ENCODE results near the gene ATP11A. TPM values are rescaled to one million over a fixed set of nuclear protein-coding genes. Genes with fewer than 3 reads are reported as not detected.
A peak's percentile ranks its signal among the peaks of the same experiment; 100 is the strongest.

ATP11A gene
- total and polyA plus RNA-seq, 8 donors: 9.3 to 51.0 (median 30.5) TPM

DNA sequence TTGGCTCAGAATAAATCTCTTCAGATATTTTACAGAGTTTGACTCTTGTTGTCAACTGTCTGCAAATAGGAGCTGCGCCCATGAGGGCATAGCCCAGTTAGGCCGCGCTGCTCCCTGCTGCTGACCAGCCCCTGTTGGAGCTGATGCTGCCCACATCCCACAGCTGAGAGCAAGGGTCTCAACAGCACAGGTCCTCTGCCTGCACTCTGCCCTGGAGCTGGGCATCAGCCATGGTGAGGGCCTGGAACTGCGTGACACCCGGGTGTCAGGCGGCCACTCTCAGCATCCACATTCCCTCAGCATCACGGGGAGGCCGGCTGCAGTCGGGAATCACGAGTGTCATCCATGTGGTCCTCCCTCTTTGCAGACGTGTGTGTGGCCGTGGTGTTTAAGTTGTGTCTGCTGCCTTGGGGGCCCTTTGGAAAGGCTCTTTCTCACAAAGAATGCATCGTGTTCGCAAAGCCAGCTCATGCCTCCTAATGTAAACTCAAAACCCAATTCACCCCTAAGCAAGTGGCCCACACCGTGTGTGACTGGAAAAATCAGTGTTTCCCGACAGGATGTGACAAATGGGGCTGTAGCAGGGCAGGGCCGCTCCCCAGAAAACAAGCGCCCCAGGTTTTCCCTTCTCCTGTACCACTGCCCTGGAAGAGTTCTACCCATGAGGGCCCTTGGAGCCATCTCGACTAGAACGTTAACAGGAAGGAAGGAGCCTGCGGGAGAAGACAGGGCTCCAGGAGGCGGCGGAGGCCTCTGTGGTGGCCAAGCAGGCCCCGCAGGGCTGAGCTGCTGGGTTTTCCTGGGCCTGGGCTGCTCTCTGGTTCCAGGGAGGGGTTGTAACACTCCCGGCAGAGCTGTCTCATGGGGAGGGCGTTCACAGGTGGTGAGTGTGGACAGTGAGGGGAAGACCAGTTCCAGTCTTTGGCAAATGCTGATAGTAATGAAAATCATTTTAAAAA lies 20.3 kb downstream of the ATP11A start:
- Histone ChIP-seq H3K27ac (no peak overlapping the region), H3K27me3 (no peaks in the 10 kb centered on the region), H3K4me1 (peaks cover 7 to 12% (median 9%) of the 10 kb centered on the region in 3 donors), H3K36me3 (no peaks in the 10 kb centered on the region), H3K4me3 (no peak overlapping the region), H3K9me3 (no peaks in the 10 kb centered on the region)
- intact Hi-C loops (cut with DNase I): no loop called here
- WGBS, 2 donors: 90 to 92% methylated on average over 26 of the region's 26 CpGs
- FAIRE-seq (no peak), DNase-seq (no peak), ATAC-seq (no peak)
- TF ChIP-seq, protein P1, sequence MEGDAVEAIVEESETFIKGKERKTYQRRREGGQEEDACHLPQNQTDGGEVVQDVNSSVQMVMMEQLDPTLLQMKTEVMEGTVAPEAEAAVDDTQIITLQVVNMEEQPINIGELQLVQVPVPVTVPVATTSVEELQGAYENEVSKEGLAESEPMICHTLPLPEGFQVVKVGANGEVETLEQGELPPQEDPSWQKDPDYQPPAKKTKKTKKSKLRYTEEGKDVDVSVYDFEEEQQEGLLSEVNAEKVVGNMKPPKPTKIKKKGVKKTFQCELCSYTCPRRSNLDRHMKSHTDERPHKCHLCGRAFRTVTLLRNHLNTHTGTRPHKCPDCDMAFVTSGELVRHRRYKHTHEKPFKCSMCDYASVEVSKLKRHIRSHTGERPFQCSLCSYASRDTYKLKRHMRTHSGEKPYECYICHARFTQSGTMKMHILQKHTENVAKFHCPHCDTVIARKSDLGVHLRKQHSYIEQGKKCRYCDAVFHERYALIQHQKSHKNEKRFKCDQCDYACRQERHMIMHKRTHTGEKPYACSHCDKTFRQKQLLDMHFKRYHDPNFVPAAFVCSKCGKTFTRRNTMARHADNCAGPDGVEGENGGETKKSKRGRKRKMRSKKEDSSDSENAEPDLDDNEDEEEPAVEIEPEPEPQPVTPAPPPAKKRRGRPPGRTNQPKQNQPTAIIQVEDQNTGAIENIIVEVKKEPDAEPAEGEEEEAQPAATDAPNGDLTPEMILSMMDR (IDR thresholded peaks at IDR 0.05): no peak

DNA sequence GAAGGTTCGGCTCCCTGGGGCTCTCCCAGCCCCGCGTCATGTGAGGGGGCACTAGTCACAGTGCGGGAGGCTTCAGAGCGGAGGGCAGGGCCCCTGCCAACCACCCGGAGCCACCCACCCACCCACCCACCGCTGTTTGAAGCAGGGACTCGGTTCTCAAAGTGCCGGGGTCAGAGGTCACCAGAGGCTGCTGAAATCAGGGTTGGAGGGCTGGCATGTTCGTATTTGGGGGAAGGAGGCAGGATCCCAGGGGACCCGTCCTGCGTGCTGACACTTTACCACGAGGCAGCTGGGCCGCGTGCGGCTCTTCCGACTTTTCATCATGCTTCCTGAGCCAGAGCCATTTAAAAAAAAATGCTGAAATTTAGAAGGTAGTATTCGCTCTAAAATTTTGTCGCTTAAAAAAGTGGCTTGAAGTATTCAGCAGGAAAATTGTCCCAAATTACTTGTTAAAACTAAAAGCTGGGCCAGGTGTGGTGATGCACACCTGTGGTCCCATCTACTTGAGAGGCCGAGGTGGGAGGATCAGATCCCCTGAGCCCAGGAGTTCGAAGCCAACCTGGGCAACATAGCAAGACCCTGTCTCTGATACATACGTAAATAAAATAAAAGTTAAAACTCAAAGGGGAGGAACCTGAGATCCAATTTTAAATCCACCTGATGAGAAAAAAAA lies 21.2 kb downstream of the ATP11A start:
- Histone ChIP-seq H3K36me3 (no peaks in the 10 kb centered on the region), H3K9me3 (no peaks in the 10 kb centered on the region), H3K27me3 (no peaks in the 10 kb centered on the region), H3K4me1 (peaks cover 7 to 12% (median 9%) of the 10 kb centered on the region in 3 donors), H3K27ac (peak overlapping the region; percentile 29 to 56 (median 44)), H3K4me3 (no peak overlapping the region)
- WGBS, 2 donors: 85 to 86% methylated on average over 22 of the region's 22 CpGs
- intact Hi-C loops (cut with DNase I): no loop called here
- no peak for DNase-seq
- no peak for ATAC-seq
- TF ChIP-seq, protein P1 (IDR thresholded peaks at IDR 0.05): no peak
- FAIRE-seq: no peak

DNA sequence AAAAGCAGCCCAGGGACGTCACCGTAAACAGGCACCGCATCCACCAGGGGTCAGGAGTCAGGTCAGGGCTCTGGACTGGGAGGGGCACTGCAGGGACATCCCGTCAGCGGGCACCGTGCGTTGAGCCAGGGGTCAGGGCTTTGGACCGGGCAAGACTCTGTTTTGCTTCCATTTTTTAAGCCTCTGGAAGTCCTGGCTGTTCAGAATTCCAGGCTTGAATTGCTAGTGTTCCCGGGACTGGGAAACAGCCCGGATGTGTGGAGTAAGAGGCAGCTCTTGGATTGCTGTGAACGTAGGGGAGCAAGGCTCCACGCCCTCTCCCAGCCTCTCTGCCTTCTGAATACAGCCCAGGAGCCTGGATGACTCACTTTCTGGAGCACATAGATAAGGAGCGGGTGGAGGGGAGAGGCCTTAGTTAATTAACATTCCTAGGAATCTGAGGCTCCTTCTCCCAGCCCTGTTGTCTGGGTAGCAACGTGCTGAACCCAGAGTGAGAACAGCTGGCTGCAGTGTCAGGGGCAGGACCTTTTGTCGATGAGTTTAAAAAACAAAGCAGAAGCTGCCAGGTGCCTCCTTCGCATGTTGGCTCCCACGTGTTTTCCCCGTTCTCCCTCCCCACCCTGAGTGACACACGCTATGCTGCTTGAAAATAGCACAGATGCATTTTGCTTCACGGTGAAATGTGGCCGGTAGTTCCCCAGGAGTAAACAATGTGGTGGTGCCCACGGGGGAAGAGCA lies 21.9 kb downstream of the ATP11A start:
- Histone ChIP-seq H3K4me3 (no peak overlapping the region), H3K27me3 (no peaks in the 10 kb centered on the region), H3K36me3 (no peaks in the 10 kb centered on the region), H3K27ac (peak overlapping the region; percentile 29 to 56 (median 44)), H3K4me1 (peaks cover 7 to 12% (median 9%) of the 10 kb centered on the region in 3 donors), H3K9me3 (no peaks in the 10 kb centered on the region)
- no peak for FAIRE-seq
- intact Hi-C loops (cut with DNase I): no loop called here
- 17% methylated on average over 22 of the region's 22 CpGs for WGBS, 2 donors
- DNase-seq: peak in 3 of 6 donors; percentile 55 to 78 (median 68)
- TF ChIP-seq, protein P1 (IDR thresholded peaks at IDR 0.05): no peak
- ATAC-seq: peak; percentile 92 to 95 (median 94)

DNA sequence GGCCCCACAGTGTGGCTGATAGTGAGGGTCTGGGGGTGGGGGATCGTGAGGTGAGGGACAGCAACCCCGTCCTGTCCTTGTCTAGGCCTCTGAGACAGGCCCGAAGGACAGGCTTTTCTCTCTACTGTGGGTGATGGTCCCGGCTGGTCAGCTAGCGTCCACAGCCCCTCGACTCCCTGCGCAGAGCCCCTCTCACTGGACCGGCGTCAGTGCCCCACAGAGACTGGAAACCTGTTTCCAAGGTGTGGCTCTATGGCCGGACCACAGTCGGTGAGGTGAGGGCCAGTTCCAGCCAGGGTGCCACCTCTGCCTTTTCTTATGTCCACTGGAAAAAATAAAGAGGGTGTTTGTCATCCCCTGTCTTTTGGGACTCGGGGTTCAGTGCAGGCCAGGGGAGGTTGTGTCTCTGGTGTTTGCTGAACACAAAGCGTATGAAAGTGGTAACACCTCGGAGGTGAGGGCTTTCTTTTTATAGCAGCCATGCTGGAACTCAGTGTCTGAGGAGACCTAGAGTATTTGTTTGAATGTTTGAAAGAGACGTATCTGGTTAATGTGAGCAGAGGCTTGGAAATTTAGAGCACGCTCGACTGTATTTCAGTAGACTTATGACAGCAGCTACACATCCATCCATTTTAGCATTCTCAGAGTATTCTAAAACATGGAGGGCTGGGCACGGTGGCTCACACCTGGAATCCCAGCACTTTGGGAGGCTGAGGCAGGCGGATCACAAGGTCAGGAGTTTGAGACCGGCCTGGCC lies 22.8 kb downstream of the ATP11A start:
- DNase-seq: no peak
- TF ChIP-seq, protein P1 (IDR thresholded peaks at IDR 0.05): no peak
- Histone ChIP-seq H3K27ac (peak overlapping the region; percentile 29 to 56 (median 44)), H3K9me3 (no peaks in the 10 kb centered on the region), H3K36me3 (no peaks in the 10 kb centered on the region), H3K27me3 (no peaks in the 10 kb centered on the region), H3K4me3 (no peak overlapping the region), H3K4me1 (peaks cover 7 to 12% (median 9%) of the 10 kb centered on the region in 3 donors)
- FAIRE-seq: no peak
- ATAC-seq: no peak
- intact Hi-C loops (cut with DNase I): no loop called here
- 89 to 92% methylated on average over 20 of the region's 20 CpGs for WGBS, 2 donors

Measured in pancreas (tissue), 10 donors.